ENCODE measurements around the gene PGP. TPM values are rescaled to one million over a fixed set of nuclear protein-coding genes. Genes with fewer than 3 reads are reported as not detected.

Gene PGP
- total and polyA plus RNA-seq, 10 of the 15 experiments (the other 5 are each of a cell fraction or from before 2014, with no cell fraction given) = 0.42 to 28.0 (median 12.1) TPM

- H3K27ac ChIP-seq (ENCODE audit: control insufficient read depth, insufficient read depth) = no peak overlapping the region
- ATAC-seq (no peak), FAIRE-seq (no peak), DNase-seq (ENCODE audit: low read depth, low spot score) (no peak)
- no peaks in the 10 kb centered on the region for H3K4me1 ChIP-seq (ENCODE audit: control insufficient read depth, insufficient read depth, low read length)
- 98% methylated on average over 37 of the region's 43 CpGs for WGBS (ENCODE audit: insufficient coverage, insufficient replicate concordance, low lambda C conversion rate, missing lambda C conversion rate)
- H3K36me3 ChIP-seq (ENCODE audit: control insufficient read depth in 2 of 2, insufficient read depth in 2 of 2, low read length in 1 of 2) = peaks cover 3 to 4% of the 10 kb centered on the region in 2 experiments; a peak in 3 of 4 replicates
- BruUV-seq (replicated peaks) = no TSS peak
- H3K4me3 ChIP-seq = no peak overlapping the region
- in situ Hi-C loops (cut with MboI) (no loop called here), intact Hi-C loops (cut with micrococcal nuclease; ENCODE audit: unreplicated experiment) (no loop called here)
- no peak overlapping the region for H3K4me2 ChIP-seq (ENCODE audit: control insufficient read depth, insufficient read depth)
- no peak overlapping the region for H3K9ac ChIP-seq (ENCODE audit: control insufficient read depth, insufficient read depth, low read length)
- H3K79me2 ChIP-seq (ENCODE audit: control insufficient read depth, insufficient read depth, low read length) = no peaks in the 10 kb centered on the region
- H2AFZ ChIP-seq (ENCODE audit: control insufficient read depth, low read depth, low read length) = no peak overlapping the region
- ChIA-PET SMC1A (ENCODE audit: uncharacterized antibody, unreplicated experiment) (no interaction called here), POLR2A (no interaction called here), CTCF (no interaction called here), RAD21 (ENCODE audit: unreplicated experiment) (no interaction called here)
- H4K20me1 ChIP-seq (ENCODE audit: control insufficient read depth, insufficient read depth) = no peaks in the 10 kb centered on the region
- TF ChIP-seq YBX1 (IDR thresholded peaks at IDR 0.05) (no peak), REST (IDR thresholded peaks at IDR 0.05; ENCODE audit: low read depth, low read length) (no peak), ZSCAN29 (IDR thresholded peaks at IDR 0.05) (no peak), EED (IDR thresholded peaks at IDR 0.05; ENCODE audit: low read depth) (no peak), PKNOX1 (IDR thresholded peaks at IDR 0.05) (no peak), RCOR1 (conservative IDR thresholded peaks at IDR 0.05; ENCODE audit: low read depth, low read length) (no peak), CHD4 (IDR thresholded peaks at IDR 0.05) (no peak), MYB (IDR thresholded peaks at IDR 0.05; ENCODE audit: borderline replicate concordance, low read depth, low read length) (no peak), WRNIP1 (IDR thresholded peaks at IDR 0.05; ENCODE audit: borderline replicate concordance, low read depth, low read length) (no peak)
- H3K9me3 ChIP-seq (replicated peaks; ENCODE audit: control insufficient read depth, insufficient read depth, low read length) = no peaks in the 10 kb centered on the region
- H3K27me3 ChIP-seq (replicated peaks in 1 of 2; ENCODE audit: control insufficient read depth in 2 of 2, insufficient read depth in 2 of 2, low read length in 1 of 2) = no peaks in the 10 kb centered on the region; a peak in 1 of 4 replicates
Observed at GRCh38 chr16:2180461-2180860, 34.2 kb downstream of the PGP start.
